HTERT RPE-1 (cell line): ENCODE results near the gene AGBL5.

Experiments
- in situ Hi-C: fragments of 300-500 bp; cut with MboI; formaldehyde crosslinking; loops from 4 replicates; pipeline ENCODE4 v1.14.3; 2020; ENCODE audit warnings: low sequenced_read_pairs

AGBL5 gene

DNA sequence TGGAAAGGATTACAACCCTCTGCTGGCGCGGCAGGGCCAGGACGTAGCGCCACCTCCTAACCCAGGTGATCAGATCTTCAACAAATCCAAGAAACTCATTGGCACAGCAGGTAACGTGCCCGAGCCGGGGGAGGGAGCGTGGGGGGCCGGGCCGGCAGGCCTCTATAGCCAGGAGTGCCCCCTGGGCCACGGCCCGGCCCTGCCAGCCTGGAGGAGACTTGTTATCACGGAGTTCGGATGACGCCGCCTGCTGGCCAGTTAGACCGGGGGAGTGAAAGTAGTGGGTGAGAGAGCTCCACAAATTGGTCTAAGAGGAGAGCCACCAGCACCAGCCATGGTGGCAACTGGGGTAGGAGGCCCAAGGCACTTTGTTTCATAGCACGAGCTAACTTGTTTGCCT is 27.3 kb upstream of the AGBL5 start:
- in situ Hi-C loops, result no loop called here

DNA sequence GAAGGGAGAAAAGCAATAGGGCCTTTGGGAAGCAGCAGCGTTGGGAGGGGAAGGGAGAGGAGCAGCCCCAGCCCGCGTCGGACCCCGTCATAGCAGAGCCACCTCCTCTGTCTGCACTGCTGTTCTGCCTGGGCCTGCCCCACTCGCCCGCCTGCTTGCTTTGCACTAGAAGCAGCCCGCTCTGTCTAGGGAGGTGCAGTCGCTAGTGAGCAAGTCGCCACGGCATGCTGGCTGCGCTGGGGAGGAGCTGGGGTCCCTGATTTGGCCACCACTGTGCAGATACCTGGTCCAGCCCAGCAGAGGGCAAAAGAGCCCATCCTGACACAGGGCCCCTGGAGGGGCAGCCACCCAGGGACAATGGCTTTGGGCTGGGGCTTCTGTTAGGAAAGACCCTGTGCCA is 26.7 kb upstream of the AGBL5 start:
- in situ Hi-C loops, result no loop called here

DNA sequence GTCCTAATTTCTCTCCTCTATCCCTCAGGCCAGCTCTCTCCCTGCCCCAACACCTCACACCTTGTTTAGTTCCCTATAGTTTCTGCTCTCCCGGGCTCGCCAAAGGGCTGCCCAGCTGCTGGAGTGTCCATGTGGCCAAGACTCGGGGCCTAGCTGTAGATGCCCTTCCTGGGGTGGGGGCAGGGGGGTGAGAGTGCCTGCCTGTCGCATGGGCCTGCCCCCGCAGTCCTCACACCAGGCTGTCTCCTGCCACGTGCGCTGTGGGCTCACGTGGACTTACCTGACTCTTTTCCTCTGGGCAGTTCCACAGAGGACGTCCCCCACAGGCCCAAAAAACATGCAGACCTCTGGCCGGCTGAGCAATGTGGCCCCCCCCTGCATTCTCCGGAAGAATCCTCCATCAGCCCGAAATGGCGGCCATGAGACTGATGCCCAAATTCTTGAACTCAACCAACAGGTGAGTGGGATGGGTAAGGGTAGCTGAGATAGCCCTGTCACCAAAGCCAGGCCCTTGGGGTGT is 26.1 kb upstream of the AGBL5 start:
- in situ Hi-C loops, result no loop called here

DNA sequence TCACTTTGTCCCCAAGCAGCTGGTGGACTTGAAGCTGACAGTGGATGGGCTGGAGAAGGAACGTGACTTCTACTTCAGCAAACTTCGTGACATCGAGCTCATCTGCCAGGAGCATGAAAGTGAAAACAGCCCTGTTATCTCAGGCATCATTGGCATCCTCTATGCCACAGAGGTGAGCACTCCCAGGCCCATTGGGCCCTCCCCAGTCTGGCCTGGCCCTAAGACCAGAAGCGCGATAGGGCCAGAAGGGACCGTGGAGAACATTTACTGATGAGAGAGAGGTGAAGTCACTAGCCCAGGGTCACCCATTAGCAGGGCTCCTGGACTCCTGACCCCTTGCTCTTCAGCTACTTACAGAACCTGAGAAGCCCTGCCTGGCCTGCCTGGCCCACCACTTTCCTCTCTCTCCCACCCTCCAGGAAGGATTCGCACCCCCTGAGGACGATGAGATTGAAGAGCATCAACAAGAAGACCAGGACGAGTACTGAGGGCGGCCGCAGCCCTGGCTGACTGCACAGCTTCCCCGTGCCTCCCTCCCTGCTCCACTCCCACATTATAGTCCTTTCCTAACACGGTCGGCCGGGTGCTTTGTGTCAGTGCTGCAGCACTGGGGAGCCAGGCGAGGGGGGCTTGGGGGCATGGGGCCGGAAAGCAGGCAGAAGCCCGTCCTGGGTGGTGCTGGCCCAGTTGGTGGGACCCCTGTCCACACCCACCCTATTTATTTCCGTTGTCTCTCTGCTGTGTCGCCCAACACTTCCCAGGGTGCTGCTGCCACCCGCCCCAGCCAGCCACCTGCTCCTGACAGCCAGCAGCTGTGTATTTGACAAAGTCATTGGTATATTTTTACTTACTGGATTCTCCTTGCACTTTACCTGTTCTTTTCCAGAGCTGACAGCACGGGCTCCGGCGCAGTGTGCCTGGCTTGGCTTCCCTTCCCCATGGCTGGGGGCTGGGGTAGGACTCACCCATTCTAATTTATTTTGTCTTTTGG is 25.3 kb upstream of the AGBL5 start:
- in situ Hi-C loops, result no loop called here

DNA sequence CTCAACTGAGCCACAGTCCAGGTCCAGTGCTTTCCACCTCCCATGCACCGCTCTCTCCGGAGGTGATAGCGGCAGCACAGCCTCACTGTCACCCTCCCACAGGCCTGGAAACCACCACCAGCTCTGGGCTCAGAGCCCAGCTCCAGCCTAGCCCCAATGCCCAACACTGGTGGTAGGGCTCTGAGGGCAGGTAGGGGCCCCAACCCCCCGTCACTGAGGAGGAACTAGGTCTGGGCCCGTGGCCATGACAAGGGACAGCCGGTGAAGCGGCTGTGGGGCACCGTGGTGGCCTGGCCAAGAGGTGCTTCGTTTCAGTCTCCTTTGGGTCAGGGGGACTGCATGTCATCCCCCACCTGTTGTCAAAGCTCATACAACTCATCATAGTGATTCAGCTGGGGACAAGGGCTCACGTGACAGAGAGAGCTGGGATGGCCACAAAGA is 24.2 kb upstream of the AGBL5 start:
- in situ Hi-C loops, result no loop called here

DNA sequence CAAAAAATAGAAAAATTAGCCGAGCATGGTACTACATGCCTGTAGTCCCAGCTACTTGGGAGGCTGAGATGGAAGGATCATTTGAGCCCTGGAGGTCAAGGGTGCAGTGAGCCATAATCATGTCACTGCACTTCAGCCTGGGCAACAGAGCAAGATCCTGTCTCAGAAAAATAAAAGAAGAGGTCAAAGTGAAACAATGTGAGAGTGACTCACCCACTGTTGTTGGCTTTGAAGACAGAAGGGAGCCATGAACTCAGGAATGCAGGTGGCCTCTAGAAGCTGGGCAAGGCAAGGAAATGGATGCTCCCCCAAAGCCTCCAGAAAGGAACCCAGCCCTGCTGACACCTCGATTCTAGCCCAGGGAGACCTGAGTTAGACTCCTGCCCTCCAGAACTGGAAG is 22.4 kb upstream of the AGBL5 start:
- in situ Hi-C loops, result no loop called here

DNA sequence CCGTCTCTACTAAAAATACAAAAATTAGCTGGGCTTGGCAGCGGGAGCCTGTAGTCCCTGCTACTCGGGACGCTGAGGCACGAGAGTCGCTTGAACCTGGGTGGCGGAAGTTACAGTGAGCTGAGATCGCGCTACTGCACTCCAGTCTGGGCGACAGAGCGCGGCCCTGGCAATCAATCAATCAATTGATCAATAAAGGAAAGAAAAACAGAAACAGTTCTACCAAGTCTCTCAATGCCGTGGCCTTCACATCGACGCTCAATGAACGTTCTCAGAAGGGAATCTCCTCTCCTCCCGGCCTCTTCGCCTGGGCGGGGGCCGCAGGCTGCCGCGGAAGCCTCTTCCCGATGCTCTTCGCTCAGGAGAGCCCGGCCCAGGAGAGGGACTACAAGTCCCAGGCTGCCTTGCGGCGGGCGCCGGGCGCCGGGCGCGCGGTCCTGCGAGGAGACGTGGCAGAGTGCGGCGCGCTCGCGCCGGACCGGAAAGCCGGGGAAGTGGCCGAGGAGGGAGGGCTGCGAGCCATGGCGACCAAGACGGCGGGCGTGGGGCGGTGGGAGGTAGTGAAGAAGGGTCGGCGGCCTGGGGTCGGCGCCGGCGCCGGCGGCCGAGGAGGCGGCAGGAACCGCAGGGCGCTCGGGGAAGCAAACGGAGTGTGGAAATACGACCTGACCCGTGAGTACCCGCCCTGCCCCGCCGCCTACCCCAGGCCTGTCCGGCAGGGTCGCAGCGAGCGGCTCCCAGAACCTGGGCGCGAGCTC is 18.8 kb upstream of the AGBL5 start, which contains the start of gene TMEM214:
TSS of gene TMEM214 (plus strand) at position 471 of the 758 bp plus-strand sequence. CDS start at position 522, 51 bp downstream.
- in situ Hi-C loops, result no loop called here

DNA sequence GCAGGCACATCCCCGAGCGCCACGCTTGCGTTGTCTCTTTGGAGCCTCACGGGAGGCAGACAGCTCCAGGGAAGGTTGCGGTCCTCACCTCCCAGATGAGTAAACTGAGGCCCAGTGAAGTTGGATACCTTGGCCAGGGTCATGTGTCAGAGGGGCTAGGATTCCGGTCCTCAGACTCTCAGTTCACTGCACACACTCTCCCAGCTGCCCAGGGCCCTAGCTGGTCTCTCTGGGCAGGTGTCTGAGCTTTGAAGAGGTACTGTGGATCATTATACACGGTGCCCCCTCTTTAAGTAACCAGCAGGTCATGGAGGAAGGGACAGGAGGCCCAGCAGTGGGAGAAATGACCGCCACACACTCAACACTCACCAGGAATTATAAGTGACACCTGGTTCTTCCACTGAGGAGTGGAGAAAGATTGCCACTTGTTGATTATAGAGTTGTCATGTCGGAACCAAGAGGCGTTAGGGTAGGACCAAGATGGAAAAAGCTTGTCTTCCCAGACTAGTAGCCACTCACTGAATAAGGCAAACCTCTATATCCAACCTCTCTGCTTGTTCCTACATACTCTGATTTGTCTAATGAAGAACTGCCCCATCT is 18.1 kb upstream of the AGBL5 start:
- in situ Hi-C loops, result no loop called here

DNA sequence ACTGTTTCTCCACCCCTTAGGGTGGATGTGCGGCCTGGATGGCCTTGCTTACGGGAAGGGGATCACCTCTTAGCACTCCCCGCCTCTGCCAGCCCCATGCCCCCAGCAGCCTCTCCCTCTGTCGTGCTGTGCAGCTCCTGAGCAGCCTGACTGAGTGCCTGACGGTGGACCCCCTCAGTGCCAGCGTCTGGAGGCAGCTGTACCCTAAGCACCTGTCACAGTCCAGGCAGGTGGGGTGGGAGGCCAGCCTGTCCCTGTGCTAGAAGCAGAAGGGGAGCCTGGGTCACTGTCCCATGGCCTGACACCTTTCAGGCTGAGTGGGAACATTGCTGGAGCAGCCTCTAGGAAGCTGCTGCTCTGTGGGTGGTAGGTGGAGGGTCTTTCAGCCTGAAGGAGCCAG is 13.5 kb upstream of the AGBL5 start:
- in situ Hi-C loops, result no loop called here

DNA sequence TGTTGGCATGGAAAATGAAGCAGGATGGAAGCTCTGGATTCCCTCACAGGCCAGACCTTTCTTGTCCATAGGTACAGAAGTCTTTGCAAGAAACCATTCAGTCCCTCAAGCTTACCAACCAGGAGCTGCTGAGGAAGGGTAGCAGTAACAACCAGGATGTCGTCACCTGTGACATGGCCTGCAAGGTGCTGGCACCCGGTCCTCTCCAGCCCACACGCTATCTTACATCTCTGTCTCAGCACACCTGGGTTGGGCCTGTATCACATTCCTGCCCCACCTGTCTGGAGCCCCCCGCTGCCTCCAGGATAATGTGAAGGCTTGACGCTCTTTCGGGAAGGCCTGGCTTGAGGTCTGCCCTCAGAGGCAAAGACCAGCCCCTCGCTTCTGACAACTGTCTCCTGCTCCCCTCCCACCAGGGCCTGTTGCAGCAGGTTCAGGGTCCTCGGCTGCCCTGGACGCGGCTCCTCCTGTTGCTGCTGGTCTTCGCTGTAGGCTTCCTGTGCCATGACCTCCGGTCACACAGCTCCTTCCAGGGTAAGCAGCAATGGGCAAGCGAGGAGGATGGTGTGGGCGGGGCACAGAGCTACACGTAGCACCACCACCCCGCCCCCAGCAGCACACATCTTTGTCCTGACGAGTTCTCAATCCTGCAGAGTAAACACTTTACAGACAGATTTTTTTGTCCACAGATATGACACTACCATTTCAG is 12.7 kb upstream of the AGBL5 start:
- in situ Hi-C loops, result no loop called here

DNA sequence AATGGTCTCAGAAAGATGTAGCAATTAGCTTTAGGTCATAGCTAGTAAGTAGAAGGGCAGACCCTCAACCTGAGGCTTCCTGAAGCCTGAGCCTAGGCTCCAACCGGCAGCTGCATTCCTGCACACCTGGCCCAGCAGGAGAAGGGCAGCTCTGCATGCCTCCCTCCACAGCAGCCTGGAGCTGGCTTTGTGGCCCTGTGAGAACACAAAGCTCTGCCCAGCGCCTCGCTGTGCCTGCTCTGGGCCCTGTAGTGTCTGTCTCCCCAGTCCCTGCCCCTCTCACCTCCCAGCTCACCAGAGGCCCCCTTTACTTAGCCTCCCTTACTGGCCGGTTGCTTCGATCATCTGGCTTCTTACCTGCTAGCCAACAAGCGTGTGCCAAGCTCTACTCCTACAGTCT is 12.0 kb upstream of the AGBL5 start:
- in situ Hi-C loops, result no loop called here

DNA sequence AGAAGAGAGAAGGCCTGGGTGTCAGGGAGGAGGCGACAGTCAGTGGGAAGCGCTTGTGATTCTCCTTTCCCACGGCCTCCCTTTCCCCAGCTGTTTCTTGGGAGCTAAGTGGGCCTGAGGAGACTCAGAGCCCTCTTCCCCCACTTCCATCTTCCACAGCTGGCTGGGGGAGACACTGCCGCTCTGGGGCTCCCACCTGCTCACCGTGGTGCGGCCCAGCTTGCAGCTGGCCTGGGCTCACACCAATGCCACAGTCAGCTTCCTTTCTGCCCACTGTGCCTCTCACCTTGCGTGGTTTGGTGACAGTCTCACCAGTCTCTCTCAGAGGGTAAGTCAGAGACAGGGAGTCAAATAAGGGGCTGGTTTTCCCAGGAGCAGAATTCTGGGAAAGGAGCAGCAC is 11.6 kb upstream of the AGBL5 start:
- in situ Hi-C loops, result no loop called here

DNA sequence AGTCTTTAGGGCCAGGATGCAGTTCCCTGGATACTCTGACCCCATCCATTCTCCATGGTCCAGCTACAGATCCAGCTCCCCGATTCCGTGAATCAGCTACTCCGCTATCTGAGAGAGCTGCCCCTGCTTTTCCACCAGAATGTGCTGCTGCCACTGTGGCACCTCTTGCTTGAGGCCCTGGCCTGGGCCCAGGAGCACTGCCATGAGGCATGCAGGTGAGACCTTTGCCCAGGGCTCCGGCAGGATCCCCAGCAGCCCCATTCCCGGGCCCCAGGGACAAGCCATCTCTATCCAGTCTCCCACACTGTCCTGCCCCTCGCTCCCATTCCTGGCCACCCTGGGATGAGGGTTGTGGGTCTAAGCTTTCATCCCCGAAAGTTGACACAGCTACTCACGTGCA is 11.2 kb upstream of the AGBL5 start:
- in situ Hi-C loops, result no loop called here

DNA sequence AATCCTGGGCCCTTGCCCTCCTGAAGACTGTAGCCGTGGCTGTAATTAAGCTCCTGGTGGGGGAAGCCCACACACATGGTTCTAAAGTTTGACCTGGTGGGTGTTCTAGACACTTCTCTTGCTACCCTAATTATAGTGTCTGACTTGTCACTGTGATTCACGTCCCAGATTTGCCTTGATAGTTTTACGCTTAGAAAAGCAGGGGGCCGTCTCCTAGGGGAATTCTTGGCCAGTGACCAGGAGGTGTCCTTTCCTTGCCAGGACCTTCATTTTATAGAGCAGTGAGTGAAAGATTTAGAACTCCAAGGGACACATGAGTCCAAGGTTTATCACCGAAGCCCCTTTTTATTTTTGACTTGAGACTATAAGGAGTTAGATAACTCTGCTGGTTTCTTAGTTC is 9.7 kb upstream of the AGBL5 start:
- in situ Hi-C loops, result no loop called here

DNA sequence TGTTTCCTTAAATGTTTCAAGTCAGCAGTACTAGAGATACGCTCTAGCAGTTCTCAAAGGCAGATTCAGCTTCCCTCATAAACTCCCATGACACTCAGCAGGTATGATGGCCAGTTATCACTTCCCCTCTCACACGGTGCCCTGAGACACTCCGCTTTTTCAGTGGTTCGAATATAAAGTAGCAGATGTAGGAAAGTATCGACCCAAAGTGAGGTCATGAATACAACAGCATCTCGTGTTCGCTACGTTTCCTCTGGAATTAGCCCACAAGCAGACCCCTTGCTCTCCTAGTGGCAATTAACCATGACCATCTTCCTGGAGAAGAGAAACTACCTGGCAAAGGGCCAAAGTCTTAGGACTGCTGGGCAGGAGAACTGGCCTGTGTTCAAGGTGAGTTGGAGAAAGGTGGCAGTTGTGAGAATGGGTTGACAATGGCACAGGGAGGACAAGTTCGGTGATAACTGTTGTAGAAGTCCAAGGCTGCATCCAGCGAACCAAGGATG is 9.3 kb upstream of the AGBL5 start:
- in situ Hi-C loops, result no loop called here

DNA sequence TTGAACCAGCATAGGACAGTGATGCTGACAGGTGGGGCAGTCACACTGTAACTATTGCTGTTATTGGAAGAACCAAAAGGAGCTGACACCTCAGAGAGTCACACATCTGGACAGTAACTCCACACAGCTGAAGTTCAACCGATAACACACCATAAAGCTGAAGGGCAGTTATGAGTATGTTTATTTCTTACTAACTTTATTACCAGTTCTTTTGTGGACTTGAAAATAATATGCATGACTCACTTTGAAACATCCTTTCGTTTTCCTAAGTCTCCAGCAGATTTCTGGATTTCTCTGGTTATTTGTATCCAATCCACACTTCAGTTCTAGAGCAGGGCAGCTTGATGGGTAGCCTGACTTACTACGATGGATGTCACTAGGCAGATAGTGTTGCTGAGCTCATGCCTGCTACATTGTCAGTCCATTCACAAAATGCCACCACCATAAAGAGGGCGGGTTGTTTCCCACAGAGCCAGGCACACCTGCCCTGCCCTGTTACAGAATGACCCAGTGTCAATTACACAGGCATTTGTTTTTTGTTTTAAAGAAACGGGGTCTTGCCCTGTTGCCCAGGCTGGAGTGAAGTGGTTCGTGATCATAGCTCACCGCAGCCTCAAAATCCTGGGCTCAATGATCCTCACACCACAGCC is 8.4 kb upstream of the AGBL5 start:
- in situ Hi-C loops, result no loop called here

DNA sequence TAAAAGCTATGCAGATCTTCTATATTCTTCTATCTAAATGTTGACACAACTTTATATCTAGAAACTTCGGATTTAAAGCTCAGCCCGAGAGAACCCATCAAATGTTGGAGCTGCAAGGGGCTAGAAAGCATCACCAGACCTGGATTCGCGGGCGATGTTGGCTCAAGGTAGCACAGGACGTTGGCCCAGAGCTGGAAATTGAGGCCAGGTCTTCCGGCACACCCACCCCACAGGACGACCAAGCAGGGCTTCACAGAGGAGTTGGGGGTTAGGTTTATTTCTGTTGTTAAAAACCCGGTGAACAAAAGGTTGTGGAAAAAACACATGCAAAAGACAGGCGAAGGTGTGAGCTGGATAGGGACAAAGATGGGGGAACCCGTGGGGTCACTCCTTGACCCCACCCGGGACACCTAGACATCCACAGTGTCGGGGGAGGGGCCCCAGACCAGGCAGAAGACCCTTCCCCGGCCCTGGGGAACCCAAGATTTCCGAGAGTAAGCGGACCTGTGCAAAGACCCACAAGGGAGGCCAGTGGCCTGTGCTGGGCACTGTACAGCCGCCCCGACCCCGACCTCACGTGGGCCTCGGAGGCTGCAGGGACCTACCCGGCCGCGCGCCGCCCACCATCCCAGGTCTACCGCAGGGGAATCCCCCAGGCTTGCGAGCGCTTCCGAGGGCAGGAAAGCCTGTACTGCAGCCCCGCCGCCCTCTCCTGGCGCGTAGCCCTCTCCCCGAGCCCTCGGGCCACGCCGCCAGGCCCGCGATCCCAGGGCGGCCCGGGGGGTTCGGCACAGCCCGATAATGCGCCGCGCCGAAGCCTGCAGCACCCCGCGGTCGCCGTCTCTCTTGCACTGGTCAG is 1.8 kb upstream of the AGBL5 start:
- in situ Hi-C loops, result no loop called here

DNA sequence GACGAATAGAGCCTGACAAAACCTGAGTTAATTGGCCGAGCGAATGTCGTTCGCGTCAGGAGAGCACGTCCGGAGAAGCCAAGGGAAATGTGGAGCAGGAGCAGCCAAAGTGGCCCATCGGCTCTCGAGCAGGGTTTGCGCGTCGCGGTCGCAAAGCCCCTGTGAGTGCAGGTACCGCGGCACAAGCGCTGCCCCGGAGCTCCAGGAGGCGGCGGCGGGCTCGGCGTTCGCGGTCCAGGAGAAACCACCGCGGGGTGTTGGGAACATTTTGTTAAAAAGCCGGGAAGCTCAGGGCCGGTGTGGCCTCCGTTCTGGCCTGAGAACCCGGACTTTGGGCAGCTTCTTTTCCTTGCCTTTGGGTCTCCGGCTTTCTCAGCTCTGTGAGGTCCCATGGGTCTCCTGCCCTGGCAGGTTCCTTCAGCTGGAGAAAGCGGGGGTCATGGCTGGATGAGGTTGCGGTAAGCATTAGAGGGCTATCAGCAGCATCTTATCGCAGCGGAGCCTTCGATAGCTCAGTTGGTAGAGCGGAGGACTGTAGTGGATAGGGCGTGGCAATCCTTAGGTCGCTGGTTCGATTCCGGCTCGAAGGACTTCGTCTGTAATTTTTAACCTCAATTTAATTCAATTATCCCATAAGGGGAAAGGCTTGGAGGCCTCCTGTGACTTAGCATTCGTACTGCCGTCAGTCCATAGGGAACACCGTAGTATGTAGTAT is 1.0 kb upstream of the AGBL5 start:
- in situ Hi-C loops, result no loop called here
